ENCODE data around the gene KSR2.

KSR2 gene

GRCh38 chr12:117718559-117718958, 250.2 kb downstream of the KSR2 start:
- no peak for FAIRE-seq

GRCh38 chr12:117718141-117718540, 250.6 kb downstream of the KSR2 start:
- FAIRE-seq (no peak), DNase-seq (ENCODE audit: extremely low spot score, insufficient read length, low read depth) (no peak)

More at GRCh38 chr12:117718559-117718958, 250.2 kb downstream of the KSR2 start:
- no peak for DNase-seq (ENCODE audit: extremely low spot score, insufficient read length, low read depth)

GRCh38 chr12:117714203-117714602, 254.6 kb downstream of the KSR2 start:
- DNase-seq (ENCODE audit: extremely low spot score, insufficient read length, low read depth) = no peak
- no peak for FAIRE-seq

GRCh38 chr12:117710121-117710520, 258.7 kb downstream of the KSR2 start:
- no peak for FAIRE-seq
- DNase-seq (ENCODE audit: extremely low spot score, insufficient read length, low read depth) = no peak

GRCh38 chr12:117707861-117708260, 260.9 kb downstream of the KSR2 start:
- no peak for FAIRE-seq

GRCh38 chr12:117703584-117703983, 265.2 kb downstream of the KSR2 start:
- FAIRE-seq = no peak
- DNase-seq (ENCODE audit: extremely low spot score, insufficient read length, low read depth) = no peak

More at GRCh38 chr12:117707861-117708260, 260.9 kb downstream of the KSR2 start:
- no peak for DNase-seq (ENCODE audit: extremely low spot score, insufficient read length, low read depth)

GRCh38 chr12:117702741-117703140, 266.0 kb downstream of the KSR2 start:
- DNase-seq (ENCODE audit: extremely low spot score, insufficient read length, low read depth) = no peak
- FAIRE-seq = no peak

- FAIRE-seq = no peak
Measured at GRCh38 chr12:117699575-117699974, 269.2 kb downstream of the KSR2 start.

GRCh38 chr12:117699118-117699517, 269.7 kb downstream of the KSR2 start:
- DNase-seq (ENCODE audit: extremely low spot score, insufficient read length, low read depth) = no peak
- FAIRE-seq = no peak

More at GRCh38 chr12:117699575-117699974, 269.2 kb downstream of the KSR2 start:
- no peak for DNase-seq (ENCODE audit: extremely low spot score, insufficient read length, low read depth)

GRCh38 chr12:117695956-117696355, 272.8 kb downstream of the KSR2 start:
- DNase-seq (ENCODE audit: extremely low spot score, insufficient read length, low read depth) (no peak), FAIRE-seq (no peak)

GRCh38 chr12:117692512-117692911, 276.3 kb downstream of the KSR2 start:
- FAIRE-seq = no peak

GRCh38 chr12:117689857-117690256, 278.9 kb downstream of the KSR2 start:
- no peak for DNase-seq (ENCODE audit: extremely low spot score, insufficient read length, low read depth)
- no peak for FAIRE-seq

More at GRCh38 chr12:117692512-117692911, 276.3 kb downstream of the KSR2 start:
- no peak for DNase-seq (ENCODE audit: extremely low spot score, insufficient read length, low read depth)

GRCh38 chr12:117688446-117688845, 280.3 kb downstream of the KSR2 start:
- no peak for FAIRE-seq
- DNase-seq (ENCODE audit: extremely low spot score, insufficient read length, low read depth) = no peak

- FAIRE-seq (no peak), DNase-seq (ENCODE audit: extremely low spot score, insufficient read length, low read depth) (no peak)
Measured at GRCh38 chr12:117686911-117687377, 281.8 kb downstream of the KSR2 start.

GRCh38 chr12:117686210-117686609, 282.6 kb downstream of the KSR2 start:
- FAIRE-seq (no peak), DNase-seq (ENCODE audit: extremely low spot score, insufficient read length, low read depth) (no peak)

GRCh38 chr12:117685110-117685926, 283.5 kb downstream of the KSR2 start:
- no peak for FAIRE-seq
- no peak for DNase-seq (ENCODE audit: extremely low spot score, insufficient read length, low read depth)

- FAIRE-seq = no peak
- no peak for DNase-seq (ENCODE audit: extremely low spot score, insufficient read length, low read depth)
Measured at GRCh38 chr12:117684471-117684870, 284.3 kb downstream of the KSR2 start.

- FAIRE-seq = no peak
- no peak for DNase-seq (ENCODE audit: extremely low spot score, insufficient read length, low read depth)
Measured at GRCh38 chr12:117680312-117680711, 288.5 kb downstream of the KSR2 start.

GRCh38 chr12:117679776-117680175, 289.0 kb downstream of the KSR2 start:
- no peak for FAIRE-seq
- DNase-seq (ENCODE audit: extremely low spot score, insufficient read length, low read depth) = no peak

- no peak for FAIRE-seq
- no peak for DNase-seq (ENCODE audit: extremely low spot score, insufficient read length, low read depth)
Measured at GRCh38 chr12:117674763-117675162, 294.0 kb downstream of the KSR2 start.

GRCh38 chr12:117674313-117674712, 294.5 kb downstream of the KSR2 start:
- FAIRE-seq (no peak), DNase-seq (ENCODE audit: extremely low spot score, insufficient read length, low read depth) (no peak)

GRCh38 chr12:117671734-117672133, 297.1 kb downstream of the KSR2 start:
- DNase-seq (ENCODE audit: extremely low spot score, insufficient read length, low read depth) (no peak), FAIRE-seq (no peak)

All from GM18507 (cell line).